ENCODE data around the gene SLC4A11.

Gene SLC4A11

GRCh38 chr20:3247638-3248037 is 8.6 kb upstream of the SLC4A11 start:
- Histone ChIP-seq H3K36me3 (ENCODE audit: low read depth) (peaks cover 6% of the 10 kb centered on the region; the same call in 1 of the 2 replicates), H3K27ac (ENCODE audit: poor library complexity, severe bottlenecking) (no peak overlapping the region), H3K27me3 (ENCODE audit: insufficient read depth, poor library complexity, severe bottlenecking) (no peaks in the 10 kb centered on the region), H3K4me1 (ENCODE audit: insufficient read depth, poor library complexity, severe bottlenecking) (no peaks in the 10 kb centered on the region), H3K4me3 (ENCODE audit: severe bottlenecking) (no peak overlapping the region), H3K9me3 (ENCODE audit: severe bottlenecking) (no peaks in the 10 kb centered on the region)
- DNase-seq (ENCODE audit: low spot score): no peak
- TF ChIP-seq CTCF (IDR thresholded peaks at IDR 0.05; ENCODE audit: poor library complexity, severe bottlenecking): no peak
- ATAC-seq (ENCODE audit: low read depth): peak; percentile 16; the same call in 1 of the 3 replicates

GRCh38 chr20:3246682-3247081 is 7.7 kb upstream of the SLC4A11 start:
- H3K9me3 ChIP-seq (ENCODE audit: severe bottlenecking): no peaks in the 10 kb centered on the region
- ATAC-seq (ENCODE audit: low read depth) (no peak), DNase-seq (ENCODE audit: low spot score) (no peak)
- no peaks in the 10 kb centered on the region for H3K4me1 ChIP-seq (ENCODE audit: insufficient read depth, poor library complexity, severe bottlenecking)
- no peak for TF ChIP-seq CTCF (IDR thresholded peaks at IDR 0.05; ENCODE audit: poor library complexity, severe bottlenecking)
- no peak overlapping the region for H3K4me3 ChIP-seq (ENCODE audit: severe bottlenecking)
- H3K36me3 ChIP-seq (ENCODE audit: low read depth): no peaks in the 10 kb centered on the region
- no peaks in the 10 kb centered on the region for H3K27me3 ChIP-seq (ENCODE audit: insufficient read depth, poor library complexity, severe bottlenecking)
- H3K27ac ChIP-seq (ENCODE audit: poor library complexity, severe bottlenecking): no peak overlapping the region

GRCh38 chr20:3245711-3246110 is 6.7 kb upstream of the SLC4A11 start:
- Histone ChIP-seq H3K4me1 (ENCODE audit: insufficient read depth, poor library complexity, severe bottlenecking) (no peaks in the 10 kb centered on the region), H3K36me3 (ENCODE audit: low read depth) (no peaks in the 10 kb centered on the region), H3K27ac (ENCODE audit: poor library complexity, severe bottlenecking) (no peak overlapping the region), H3K27me3 (ENCODE audit: insufficient read depth, poor library complexity, severe bottlenecking) (no peaks in the 10 kb centered on the region), H3K9me3 (ENCODE audit: severe bottlenecking) (no peaks in the 10 kb centered on the region), H3K4me3 (ENCODE audit: severe bottlenecking) (no peak overlapping the region)
- no peak for ATAC-seq (ENCODE audit: low read depth)
- no peak for DNase-seq (ENCODE audit: low spot score)
- TF ChIP-seq CTCF (IDR thresholded peaks at IDR 0.05; ENCODE audit: poor library complexity, severe bottlenecking): no peak

GRCh38 chr20:3245156-3245555 is 6.2 kb upstream of the SLC4A11 start:
- Histone ChIP-seq H3K36me3 (ENCODE audit: low read depth) (no peaks in the 10 kb centered on the region), H3K9me3 (ENCODE audit: severe bottlenecking) (no peaks in the 10 kb centered on the region), H3K4me3 (ENCODE audit: severe bottlenecking) (no peak overlapping the region), H3K27ac (ENCODE audit: poor library complexity, severe bottlenecking) (no peak overlapping the region), H3K27me3 (ENCODE audit: insufficient read depth, poor library complexity, severe bottlenecking) (no peaks in the 10 kb centered on the region), H3K4me1 (ENCODE audit: insufficient read depth, poor library complexity, severe bottlenecking) (no peaks in the 10 kb centered on the region)
- ATAC-seq (ENCODE audit: low read depth): no peak
- no peak for TF ChIP-seq CTCF (IDR thresholded peaks at IDR 0.05; ENCODE audit: poor library complexity, severe bottlenecking)
- DNase-seq (ENCODE audit: low spot score): no peak

GRCh38 chr20:3244613-3245012 is 5.6 kb upstream of the SLC4A11 start:
- no peak overlapping the region for H3K27ac ChIP-seq (ENCODE audit: poor library complexity, severe bottlenecking)
- H3K36me3 ChIP-seq (ENCODE audit: low read depth): no peaks in the 10 kb centered on the region
- ATAC-seq (ENCODE audit: low read depth) (no peak), DNase-seq (ENCODE audit: low spot score) (no peak)
- no peak for TF ChIP-seq CTCF (IDR thresholded peaks at IDR 0.05; ENCODE audit: poor library complexity, severe bottlenecking)
- no peaks in the 10 kb centered on the region for H3K4me1 ChIP-seq (ENCODE audit: insufficient read depth, poor library complexity, severe bottlenecking)
- H3K9me3 ChIP-seq (ENCODE audit: severe bottlenecking): no peaks in the 10 kb centered on the region
- no peaks in the 10 kb centered on the region for H3K27me3 ChIP-seq (ENCODE audit: insufficient read depth, poor library complexity, severe bottlenecking)
- no peak overlapping the region for H3K4me3 ChIP-seq (ENCODE audit: severe bottlenecking)

All from RWPE2 (cell line).